HL-60 (cell line): Measurements from ENCODE around the gene DNAH10.

ENCODE experiments used
- DNase-seq, 2 experiments: peaks; one replicate each; pipeline ENCODE4 v3.0.0-alpha.2; 2010 to 2020; ENCODE audit warnings: low read depth in 1 of 2, low spot score in 1 of 2
- H3K27ac ChIP-seq: fragments of 250-450 bp; sonication (Bioruptor Pico); replicated peaks from 2 replicates; pipeline ENCODE4 v1.5.1; 2020; ENCODE audit warnings: mild to moderate bottlenecking, moderate library complexity
- H3K27me3 ChIP-seq: fragments of 250-450 bp; sonication (Bioruptor Pico); 2 replicates; pipeline ENCODE4 v1.5.1; 2021; ENCODE audit warnings: mild to moderate bottlenecking, moderate library complexity; ENCODE audit not compliant: insufficient read depth, poor library complexity, severe bottlenecking
- H3K4me3 ChIP-seq: replicated peaks from 2 replicates; pipeline ENCODE4 v1.5.1; 2011; ENCODE audit warnings: mild to moderate bottlenecking, control low read depth, low read length; ENCODE audit not compliant: insufficient read depth
- CTCF ChIP-seq: IDR thresholded peaks from one replicate; pipeline ENCODE4 v1.5.1; 2011; ENCODE audit warnings: low read length, control low read depth, inconsistent platforms; ENCODE audit not compliant: insufficient read depth
- GABPA ChIP-seq: IDR thresholded peaks from 2 replicates; pipeline ENCODE4 v1.6.1; 2012; ENCODE audit warnings: low read depth
- POLR2AphosphoS5 ChIP-seq: IDR thresholded peaks from 2 replicates; pipeline ENCODE4 v1.6.1; 2012; ENCODE audit warnings: low read depth
- REST ChIP-seq: IDR thresholded peaks from 2 replicates; pipeline ENCODE4 v1.6.1; 2012; ENCODE audit warnings: low read depth; ENCODE audit not compliant: insufficient replicate concordance
- SPI1 ChIP-seq: IDR thresholded peaks from 2 replicates; pipeline ENCODE4 v1.6.1; 2012; ENCODE audit warnings: low read depth, mild to moderate bottlenecking, borderline replicate concordance

DNAH10 gene

GRCh38 chr12:123967121-123967586 lies 205.1 kb downstream of the DNAH10 start:
- DNase-seq, result no peak
- Histone ChIP-seq H3K4me3 (no peak overlapping the region), H3K27ac (no peak overlapping the region), H3K27me3 (no peaks in the 10 kb centered on the region)
- TF ChIP-seq POLR2AphosphoS5, result no peak
- TF ChIP-seq REST, result no peak
- TF ChIP-seq GABPA, result no peak
- no peak for TF ChIP-seq SPI1
- no peak for TF ChIP-seq CTCF

- no peak for DNase-seq
- no peak overlapping the region for H3K27ac ChIP-seq
- H3K27me3 ChIP-seq, result no peaks in the 10 kb centered on the region
- no peak for TF ChIP-seq CTCF
- TF ChIP-seq REST, result no peak
- no peak for TF ChIP-seq POLR2AphosphoS5
- no peak for TF ChIP-seq GABPA
- no peak for TF ChIP-seq SPI1
- no peak overlapping the region for H3K4me3 ChIP-seq
These were observed 209.3 kb downstream of the DNAH10 start for GRCh38 chr12:123971449-123971769.

GRCh38 chr12:123971770-123972456 lies 209.8 kb downstream of the DNAH10 start:
- H3K4me3 ChIP-seq, result peak overlapping the region; percentile 82
- H3K27ac ChIP-seq, result no peak overlapping the region
- no peak for DNase-seq
- no peaks in the 10 kb centered on the region for H3K27me3 ChIP-seq
- TF ChIP-seq REST (no peak), SPI1 (no peak), GABPA (no peak), CTCF (no peak), POLR2AphosphoS5 (no peak)
